ENCODE results near the gene PLEKHG4B. TPM values are rescaled to one million over a fixed set of nuclear protein-coding genes. Genes with fewer than 3 reads are reported as not detected.

The PLEKHG4B gene
- total RNA-seq, 1 experiment from 2014 or later, result 51.4 TPM

DNA sequence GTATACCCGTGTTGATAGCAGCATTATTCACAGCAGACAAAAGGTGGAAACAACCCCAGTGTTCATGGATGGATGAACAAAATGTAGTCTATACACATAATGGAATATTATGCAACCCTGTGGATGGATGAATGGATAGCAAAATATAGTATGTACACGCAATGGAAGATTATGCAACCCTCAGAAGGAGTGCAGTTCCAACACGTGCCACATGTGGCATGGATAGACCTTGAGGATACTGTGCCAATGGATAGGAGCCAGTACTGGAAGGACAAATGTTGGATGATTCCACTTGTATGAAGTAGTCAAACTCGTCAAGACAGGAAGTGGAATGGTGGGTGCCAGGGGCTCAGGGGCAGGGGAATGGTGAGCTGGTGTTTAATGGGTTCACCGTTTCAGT, 44.9 kb downstream of the PLEKHG4B start (continued):
- TF ChIP-seq, protein P1, sequence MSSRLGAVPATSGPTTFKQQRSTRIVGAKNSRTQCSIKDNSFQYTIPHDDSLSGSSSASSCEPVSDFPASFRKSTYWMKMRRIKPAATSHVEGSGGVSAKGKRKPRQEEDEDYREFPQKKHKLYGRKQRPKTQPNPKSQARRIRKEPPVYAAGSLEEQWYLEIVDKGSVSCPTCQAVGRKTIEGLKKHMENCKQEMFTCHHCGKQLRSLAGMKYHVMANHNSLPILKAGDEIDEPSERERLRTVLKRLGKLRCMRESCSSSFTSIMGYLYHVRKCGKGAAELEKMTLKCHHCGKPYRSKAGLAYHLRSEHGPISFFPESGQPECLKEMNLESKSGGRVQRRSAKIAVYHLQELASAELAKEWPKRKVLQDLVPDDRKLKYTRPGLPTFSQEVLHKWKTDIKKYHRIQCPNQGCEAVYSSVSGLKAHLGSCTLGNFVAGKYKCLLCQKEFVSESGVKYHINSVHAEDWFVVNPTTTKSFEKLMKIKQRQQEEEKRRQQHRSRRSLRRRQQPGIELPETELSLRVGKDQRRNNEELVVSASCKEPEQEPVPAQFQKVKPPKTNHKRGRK (CRISPR knock-in tag; IDR thresholded peaks at IDR 0.05; ENCODE audit: borderline replicate concordance), result no peak
- TF ChIP-seq OVOL2 (CRISPR knock-in tag; IDR thresholded peaks at IDR 0.05; ENCODE audit: borderline replicate concordance) (no peak), ZNF416 (CRISPR knock-in tag; IDR thresholded peaks at IDR 0.05) (no peak), RORB (CRISPR knock-in tag; IDR thresholded peaks at IDR 0.05) (no peak)
- TF ChIP-seq, protein P2, sequence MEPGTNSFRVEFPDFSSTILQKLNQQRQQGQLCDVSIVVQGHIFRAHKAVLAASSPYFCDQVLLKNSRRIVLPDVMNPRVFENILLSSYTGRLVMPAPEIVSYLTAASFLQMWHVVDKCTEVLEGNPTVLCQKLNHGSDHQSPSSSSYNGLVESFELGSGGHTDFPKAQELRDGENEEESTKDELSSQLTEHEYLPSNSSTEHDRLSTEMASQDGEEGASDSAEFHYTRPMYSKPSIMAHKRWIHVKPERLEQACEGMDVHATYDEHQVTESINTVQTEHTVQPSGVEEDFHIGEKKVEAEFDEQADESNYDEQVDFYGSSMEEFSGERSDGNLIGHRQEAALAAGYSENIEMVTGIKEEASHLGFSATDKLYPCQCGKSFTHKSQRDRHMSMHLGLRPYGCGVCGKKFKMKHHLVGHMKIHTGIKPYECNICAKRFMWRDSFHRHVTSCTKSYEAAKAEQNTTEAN (CRISPR knock-in tag; IDR thresholded peaks at IDR 0.05), result no peak

DNA sequence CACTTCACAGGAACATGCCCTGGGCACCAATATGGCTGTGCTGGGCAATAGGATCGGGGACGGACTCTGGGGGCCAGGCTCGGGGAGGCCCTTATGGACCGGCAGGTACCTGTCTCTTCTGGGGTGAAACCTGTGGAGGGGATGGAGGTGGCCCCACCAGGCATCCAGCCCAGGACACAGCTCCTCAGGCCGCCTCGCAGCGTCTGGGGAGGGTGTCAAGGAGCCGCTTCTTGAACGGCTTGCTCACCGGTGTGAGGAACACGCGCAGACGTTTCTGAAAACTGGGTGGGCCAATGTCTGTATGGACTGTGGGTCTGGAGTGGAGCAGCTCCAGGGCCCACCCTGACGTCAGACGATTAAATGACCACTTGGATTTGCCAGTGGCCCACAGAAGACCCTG, 45.8 kb downstream of the PLEKHG4B start:
- H3K9me3 Mint-ChIP-seq, result no peaks in the 10 kb centered on the region
- H3K36me3 Mint-ChIP-seq, result peaks cover 29% of the 10 kb centered on the region
- ATAC-seq, result no peak
- TF ChIP-seq, protein P3, sequence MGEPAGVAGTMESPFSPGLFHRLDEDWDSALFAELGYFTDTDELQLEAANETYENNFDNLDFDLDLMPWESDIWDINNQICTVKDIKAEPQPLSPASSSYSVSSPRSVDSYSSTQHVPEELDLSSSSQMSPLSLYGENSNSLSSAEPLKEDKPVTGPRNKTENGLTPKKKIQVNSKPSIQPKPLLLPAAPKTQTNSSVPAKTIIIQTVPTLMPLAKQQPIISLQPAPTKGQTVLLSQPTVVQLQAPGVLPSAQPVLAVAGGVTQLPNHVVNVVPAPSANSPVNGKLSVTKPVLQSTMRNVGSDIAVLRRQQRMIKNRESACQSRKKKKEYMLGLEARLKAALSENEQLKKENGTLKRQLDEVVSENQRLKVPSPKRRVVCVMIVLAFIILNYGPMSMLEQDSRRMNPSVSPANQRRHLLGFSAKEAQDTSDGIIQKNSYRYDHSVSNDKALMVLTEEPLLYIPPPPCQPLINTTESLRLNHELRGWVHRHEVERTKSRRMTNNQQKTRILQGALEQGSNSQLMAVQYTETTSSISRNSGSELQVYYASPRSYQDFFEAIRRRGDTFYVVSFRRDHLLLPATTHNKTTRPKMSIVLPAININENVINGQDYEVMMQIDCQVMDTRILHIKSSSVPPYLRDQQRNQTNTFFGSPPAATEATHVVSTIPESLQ (CRISPR knock-in tag; IDR thresholded peaks at IDR 0.05), result no peak
- TF ChIP-seq, protein P4, sequence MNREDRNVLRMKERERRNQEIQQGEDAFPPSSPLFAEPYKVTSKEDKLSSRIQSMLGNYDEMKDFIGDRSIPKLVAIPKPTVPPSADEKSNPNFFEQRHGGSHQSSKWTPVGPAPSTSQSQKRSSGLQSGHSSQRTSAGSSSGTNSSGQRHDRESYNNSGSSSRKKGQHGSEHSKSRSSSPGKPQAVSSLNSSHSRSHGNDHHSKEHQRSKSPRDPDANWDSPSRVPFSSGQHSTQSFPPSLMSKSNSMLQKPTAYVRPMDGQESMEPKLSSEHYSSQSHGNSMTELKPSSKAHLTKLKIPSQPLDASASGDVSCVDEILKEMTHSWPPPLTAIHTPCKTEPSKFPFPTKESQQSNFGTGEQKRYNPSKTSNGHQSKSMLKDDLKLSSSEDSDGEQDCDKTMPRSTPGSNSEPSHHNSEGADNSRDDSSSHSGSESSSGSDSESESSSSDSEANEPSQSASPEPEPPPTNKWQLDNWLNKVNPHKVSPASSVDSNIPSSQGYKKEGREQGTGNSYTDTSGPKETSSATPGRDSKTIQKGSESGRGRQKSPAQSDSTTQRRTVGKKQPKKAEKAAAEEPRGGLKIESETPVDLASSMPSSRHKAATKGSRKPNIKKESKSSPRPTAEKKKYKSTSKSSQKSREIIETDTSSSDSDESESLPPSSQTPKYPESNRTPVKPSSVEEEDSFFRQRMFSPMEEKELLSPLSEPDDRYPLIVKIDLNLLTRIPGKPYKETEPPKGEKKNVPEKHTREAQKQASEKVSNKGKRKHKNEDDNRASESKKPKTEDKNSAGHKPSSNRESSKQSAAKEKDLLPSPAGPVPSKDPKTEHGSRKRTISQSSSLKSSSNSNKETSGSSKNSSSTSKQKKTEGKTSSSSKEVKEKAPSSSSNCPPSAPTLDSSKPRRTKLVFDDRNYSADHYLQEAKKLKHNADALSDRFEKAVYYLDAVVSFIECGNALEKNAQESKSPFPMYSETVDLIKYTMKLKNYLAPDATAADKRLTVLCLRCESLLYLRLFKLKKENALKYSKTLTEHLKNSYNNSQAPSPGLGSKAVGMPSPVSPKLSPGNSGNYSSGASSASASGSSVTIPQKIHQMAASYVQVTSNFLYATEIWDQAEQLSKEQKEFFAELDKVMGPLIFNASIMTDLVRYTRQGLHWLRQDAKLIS (CRISPR knock-in tag; IDR thresholded peaks at IDR 0.05; ENCODE audit: borderline replicate concordance), result no peak
- TF ChIP-seq NR2C2 (CRISPR knock-in tag; IDR thresholded peaks at IDR 0.05), result no peak
- TF ChIP-seq, protein P5, sequence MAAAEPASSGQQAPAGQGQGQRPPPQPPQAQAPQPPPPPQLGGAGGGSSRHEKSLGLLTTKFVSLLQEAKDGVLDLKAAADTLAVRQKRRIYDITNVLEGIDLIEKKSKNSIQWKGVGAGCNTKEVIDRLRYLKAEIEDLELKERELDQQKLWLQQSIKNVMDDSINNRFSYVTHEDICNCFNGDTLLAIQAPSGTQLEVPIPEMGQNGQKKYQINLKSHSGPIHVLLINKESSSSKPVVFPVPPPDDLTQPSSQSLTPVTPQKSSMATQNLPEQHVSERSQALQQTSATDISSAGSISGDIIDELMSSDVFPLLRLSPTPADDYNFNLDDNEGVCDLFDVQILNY (CRISPR knock-in tag; IDR thresholded peaks at IDR 0.05), result no peak
- ChIA-PET CTCF (interaction anchor here (1.0 kb wide), 1 partner anchor 8 kb away, joined by 3 read pairs; no protein-coding TSS in a partner anchor), POLR2A (interaction anchor here (1.4 kb wide), 1 partner anchor 12 kb away, joined by 3 read pairs; no protein-coding TSS in a partner anchor)
- no peaks in the 10 kb centered on the region; the same call in 1 of the 2 replicates for H3K27me3 Mint-ChIP-seq (ENCODE audit: low read depth)
- no peak overlapping the region for H3K4me3 Mint-ChIP-seq
- H3K4me1 Mint-ChIP-seq, result peaks cover 28% of the 10 kb centered on the region
- H3K27ac Mint-ChIP-seq, result peak overlapping the region; percentile 43; the same call in 1 of the 2 replicates
- DNase-seq (ENCODE audit: low spot score), result no peak

DNA sequence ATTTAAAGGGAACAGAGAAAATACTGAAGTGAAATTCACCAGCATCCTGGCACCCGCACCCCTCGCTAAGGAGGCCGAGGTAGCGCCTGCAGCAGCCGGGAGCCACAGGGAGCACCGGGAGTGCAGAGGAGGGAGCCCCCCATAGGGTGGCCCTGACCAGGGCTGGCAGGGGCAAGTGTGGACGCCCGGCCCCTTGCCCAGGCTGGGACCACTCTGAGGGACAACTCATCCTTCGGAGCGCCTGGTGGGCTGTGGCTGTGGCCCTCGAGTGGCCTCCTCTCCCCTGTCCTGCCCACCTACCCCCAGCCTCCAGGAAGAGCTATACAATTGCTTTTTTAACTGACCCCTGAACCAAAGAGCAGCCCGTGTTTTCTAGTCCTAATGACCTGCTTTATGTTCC, 47.0 kb downstream of the PLEKHG4B start:
- peak overlapping the region; percentile 65 for H3K27ac Mint-ChIP-seq
- no peak overlapping the region for H3K4me3 Mint-ChIP-seq
- ChIA-PET POLR2A (interaction anchor here (1.4 kb wide), 1 partner anchor 13 kb away, joined by 3 read pairs; no protein-coding TSS in a partner anchor), CTCF (interaction anchor here (0.9 kb wide), 1 partner anchor 49 kb away, joined by 4 read pairs; no protein-coding TSS in a partner anchor)
- peaks cover 25% of the 10 kb centered on the region for H3K4me1 Mint-ChIP-seq
- ATAC-seq (peak; percentile 15; the same call in 1 of the 2 replicates), DNase-seq (ENCODE audit: low spot score) (no peak)
- TF ChIP-seq, protein P6, sequence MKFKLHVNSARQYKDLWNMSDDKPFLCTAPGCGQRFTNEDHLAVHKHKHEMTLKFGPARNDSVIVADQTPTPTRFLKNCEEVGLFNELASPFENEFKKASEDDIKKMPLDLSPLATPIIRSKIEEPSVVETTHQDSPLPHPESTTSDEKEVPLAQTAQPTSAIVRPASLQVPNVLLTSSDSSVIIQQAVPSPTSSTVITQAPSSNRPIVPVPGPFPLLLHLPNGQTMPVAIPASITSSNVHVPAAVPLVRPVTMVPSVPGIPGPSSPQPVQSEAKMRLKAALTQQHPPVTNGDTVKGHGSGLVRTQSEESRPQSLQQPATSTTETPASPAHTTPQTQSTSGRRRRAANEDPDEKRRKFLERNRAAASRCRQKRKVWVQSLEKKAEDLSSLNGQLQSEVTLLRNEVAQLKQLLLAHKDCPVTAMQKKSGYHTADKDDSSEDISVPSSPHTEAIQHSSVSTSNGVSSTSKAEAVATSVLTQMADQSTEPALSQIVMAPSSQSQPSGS (CRISPR knock-in tag; IDR thresholded peaks at IDR 0.05; ENCODE audit: borderline replicate concordance, low read depth), result no peak
- no peaks in the 10 kb centered on the region; the same call in 1 of the 2 replicates for H3K27me3 Mint-ChIP-seq (ENCODE audit: low read depth)
- H3K9me3 Mint-ChIP-seq, result no peaks in the 10 kb centered on the region
- H3K36me3 Mint-ChIP-seq, result peaks cover 33% of the 10 kb centered on the region

All from WTC11 (cell line).